ENCODE measurements around the gene MECR. TPM values are rescaled to one million over a fixed set of nuclear protein-coding genes. Genes with fewer than 3 reads are reported as not detected.
A peak's percentile ranks its signal among the peaks of the same experiment; 100 is the strongest.

MECR gene
- total RNA-seq, 1 donor from 2014 or later, result 28.7 TPM

DNA sequence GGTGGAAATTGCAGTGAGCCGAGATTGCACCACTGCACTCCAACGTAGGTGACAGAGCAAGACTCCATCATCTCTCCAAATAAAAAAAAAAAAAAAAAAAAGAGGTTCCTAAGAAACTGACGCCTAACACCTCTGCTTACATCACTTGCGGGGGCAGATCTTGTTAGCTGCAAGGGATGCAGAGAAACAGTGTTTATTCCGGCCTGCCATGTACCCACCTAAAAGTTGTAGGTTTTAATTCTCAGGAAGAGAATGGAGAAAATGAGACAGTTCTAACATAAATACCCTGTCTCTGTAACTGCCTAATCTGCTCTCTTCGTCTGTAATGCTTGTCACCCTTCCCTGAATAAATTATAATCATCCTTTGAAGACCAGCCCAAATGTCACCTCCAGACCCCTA, 40.0 kb downstream of the MECR start:
- DNase-seq (ENCODE audit: extremely low spot score, unreplicated experiment), result no peak
- Mint-ChIP-seq H3K27me3 (no peaks in the 10 kb centered on the region), H3K27ac (no peak overlapping the region), H3K9me3 (no peaks in the 10 kb centered on the region), H3K4me3 (no peak overlapping the region), H3K4me1 (ENCODE audit: unreplicated experiment) (no peaks in the 10 kb centered on the region), H3K36me3 (peaks cover 13% of the 10 kb centered on the region)
- TF ChIP-seq, protein P1, sequence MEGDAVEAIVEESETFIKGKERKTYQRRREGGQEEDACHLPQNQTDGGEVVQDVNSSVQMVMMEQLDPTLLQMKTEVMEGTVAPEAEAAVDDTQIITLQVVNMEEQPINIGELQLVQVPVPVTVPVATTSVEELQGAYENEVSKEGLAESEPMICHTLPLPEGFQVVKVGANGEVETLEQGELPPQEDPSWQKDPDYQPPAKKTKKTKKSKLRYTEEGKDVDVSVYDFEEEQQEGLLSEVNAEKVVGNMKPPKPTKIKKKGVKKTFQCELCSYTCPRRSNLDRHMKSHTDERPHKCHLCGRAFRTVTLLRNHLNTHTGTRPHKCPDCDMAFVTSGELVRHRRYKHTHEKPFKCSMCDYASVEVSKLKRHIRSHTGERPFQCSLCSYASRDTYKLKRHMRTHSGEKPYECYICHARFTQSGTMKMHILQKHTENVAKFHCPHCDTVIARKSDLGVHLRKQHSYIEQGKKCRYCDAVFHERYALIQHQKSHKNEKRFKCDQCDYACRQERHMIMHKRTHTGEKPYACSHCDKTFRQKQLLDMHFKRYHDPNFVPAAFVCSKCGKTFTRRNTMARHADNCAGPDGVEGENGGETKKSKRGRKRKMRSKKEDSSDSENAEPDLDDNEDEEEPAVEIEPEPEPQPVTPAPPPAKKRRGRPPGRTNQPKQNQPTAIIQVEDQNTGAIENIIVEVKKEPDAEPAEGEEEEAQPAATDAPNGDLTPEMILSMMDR (conservative IDR thresholded peaks at IDR 0.05), result no peak

DNA sequence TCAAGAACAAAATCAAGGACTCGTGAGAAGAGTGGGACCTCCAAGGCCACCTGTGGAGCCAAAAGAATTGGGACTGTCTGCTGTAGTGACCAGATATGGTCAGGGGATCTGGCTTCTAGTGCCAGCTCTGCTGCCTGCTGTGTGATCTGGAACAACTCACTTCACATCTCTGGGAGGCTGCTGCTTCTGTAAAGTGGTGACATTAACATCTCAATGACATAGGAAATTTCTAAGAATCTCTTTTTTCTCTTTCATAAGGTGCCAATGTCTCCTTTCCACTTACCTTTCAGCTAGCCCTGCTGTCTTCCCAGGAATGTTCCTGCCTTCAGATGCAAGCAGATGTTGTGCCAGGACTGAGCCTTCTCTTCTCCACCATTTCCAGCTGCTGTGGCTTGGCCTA, 44.0 kb downstream of the MECR start:
- TF ChIP-seq, protein P1 (conservative IDR thresholded peaks at IDR 0.05), result no peak
- Mint-ChIP-seq H3K27ac (peak overlapping the region; percentile 57), H3K36me3 (peaks cover 5% of the 10 kb centered on the region), H3K27me3 (no peaks in the 10 kb centered on the region), H3K4me1 (ENCODE audit: unreplicated experiment) (peaks cover 5% of the 10 kb centered on the region), H3K9me3 (peaks cover 4% of the 10 kb centered on the region), H3K4me3 (no peak overlapping the region)
- DNase-seq (ENCODE audit: extremely low spot score, unreplicated experiment), result no peak

DNA sequence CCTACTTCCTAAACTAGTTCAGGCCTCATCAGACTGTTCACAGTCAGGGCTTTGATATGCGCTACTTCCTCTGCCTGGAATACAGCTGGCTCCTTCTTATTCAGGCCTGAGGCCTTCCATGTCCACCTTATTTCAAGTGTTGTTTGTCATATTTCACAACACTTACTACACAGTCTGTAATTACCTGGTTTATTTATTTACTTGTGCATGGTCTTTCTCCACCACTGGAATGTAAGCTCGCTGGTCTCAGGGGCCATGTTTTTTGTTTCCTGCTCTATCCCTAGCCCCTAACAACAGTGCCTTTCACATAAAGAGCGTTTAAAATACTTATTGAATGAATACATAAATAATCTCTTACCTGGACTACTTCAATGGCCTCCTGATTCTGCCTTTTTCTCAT, 44.5 kb downstream of the MECR start:
- H3K4me1 Mint-ChIP-seq (ENCODE audit: unreplicated experiment), result peaks cover 5% of the 10 kb centered on the region
- no peak for DNase-seq (ENCODE audit: extremely low spot score, unreplicated experiment)
- TF ChIP-seq, protein P1 (conservative IDR thresholded peaks at IDR 0.05), result no peak
- peak overlapping the region; percentile 57 for H3K27ac Mint-ChIP-seq
- peak overlapping the region; percentile 64 for H3K4me3 Mint-ChIP-seq
- H3K9me3 Mint-ChIP-seq, result peaks cover 4% of the 10 kb centered on the region
- H3K36me3 Mint-ChIP-seq, result peaks cover 5% of the 10 kb centered on the region
- no peaks in the 10 kb centered on the region for H3K27me3 Mint-ChIP-seq

DNA sequence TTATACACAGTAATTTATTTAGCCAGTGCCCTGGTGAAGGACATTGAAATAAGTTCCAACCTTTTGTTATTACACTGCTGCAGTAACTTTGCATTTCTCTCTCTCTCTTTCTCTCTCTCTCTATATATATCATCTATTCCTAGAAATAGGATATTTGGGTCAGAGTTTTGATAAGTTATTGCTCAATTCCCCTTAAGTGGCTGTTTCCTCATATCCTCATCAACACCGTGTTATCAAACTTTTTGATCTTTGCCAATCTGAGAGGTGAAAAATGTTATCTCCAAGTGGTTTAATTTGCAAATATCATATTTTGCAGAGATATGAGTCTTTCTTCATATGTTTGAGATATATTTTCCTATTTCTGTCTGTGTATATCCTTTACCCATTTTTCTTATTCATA, 47.4 kb downstream of the MECR start:
- Mint-ChIP-seq H3K4me1 (ENCODE audit: unreplicated experiment) (peaks cover 18% of the 10 kb centered on the region), H3K36me3 (peaks cover 15% of the 10 kb centered on the region), H3K27ac (peak overlapping the region; percentile 40), H3K9me3 (peaks cover 4% of the 10 kb centered on the region), H3K27me3 (no peaks in the 10 kb centered on the region), H3K4me3 (peak overlapping the region; percentile 91)
- TF ChIP-seq, protein P1 (conservative IDR thresholded peaks at IDR 0.05), result no peak
- DNase-seq (ENCODE audit: extremely low spot score, unreplicated experiment), result no peak

DNA sequence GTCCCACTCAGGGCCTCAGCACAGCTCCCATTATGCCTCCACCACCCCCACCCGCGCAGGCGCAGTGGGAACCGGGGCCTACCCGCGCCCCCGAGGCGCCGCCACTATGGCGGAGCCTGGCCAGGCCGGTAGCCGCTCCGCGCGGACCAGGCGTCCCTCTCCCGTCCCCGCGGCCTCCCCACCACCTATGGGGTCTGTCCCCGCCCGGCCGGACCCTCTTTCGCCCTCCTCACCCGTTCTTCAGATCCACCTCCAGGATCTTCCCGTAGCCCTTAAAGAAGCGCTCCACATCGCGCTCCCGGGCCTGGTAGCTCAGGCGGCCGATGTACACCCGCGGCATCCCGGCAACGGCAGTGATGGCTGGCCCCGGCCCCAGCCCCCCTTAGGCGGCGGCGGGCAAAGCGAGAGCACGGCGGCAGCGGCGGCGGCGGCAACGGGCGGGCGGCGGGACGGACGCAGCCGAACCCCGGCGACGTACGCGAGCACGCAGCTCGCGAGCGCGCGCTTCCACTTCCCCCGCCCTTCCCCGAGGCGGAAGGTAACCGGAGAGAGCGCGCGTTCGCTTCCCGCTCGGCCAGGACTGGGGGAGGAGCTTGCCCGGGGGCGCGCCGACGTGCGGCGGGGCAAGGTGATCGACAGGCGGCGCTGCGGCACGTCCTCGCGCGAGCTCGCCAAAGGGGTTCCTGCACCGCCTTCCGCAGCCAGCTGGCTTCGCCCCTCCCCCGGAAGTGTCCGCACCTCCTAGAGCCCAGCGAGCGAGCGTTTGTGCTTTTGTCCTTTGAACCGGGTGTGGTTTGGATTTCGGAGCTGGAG, 49.1 kb downstream of the MECR start, which contains the start of gene SRSF4:
Gene SRSF4, minus strand, starts transcription at position 488 of the 813 bp plus-strand sequence. Its CDS starts 148 bp downstream, at position 340.
- TF ChIP-seq, protein P1 (conservative IDR thresholded peaks at IDR 0.05), result peak; percentile 70
- DNase-seq (ENCODE audit: extremely low spot score, unreplicated experiment), result peak; percentile 100
- Mint-ChIP-seq H3K27ac (peak within 1 kb of the TSS; percentile 97), H3K27me3 (no peaks in the 10 kb centered on the region), H3K9me3 (peaks cover 4% of the 10 kb centered on the region), H3K4me1 (ENCODE audit: unreplicated experiment) (peaks cover 20% of the 10 kb centered on the region), H3K4me3 (peak within 1 kb of the TSS; percentile 91), H3K36me3 (peaks cover 22% of the 10 kb centered on the region)

All from type B pancreatic cell (in vitro differentiated cells).